Type B pancreatic cell (in vitro differentiated cells): ENCODE measurements around the gene SULT1C4. TPM values are rescaled to one million over a fixed set of nuclear protein-coding genes. Genes with fewer than 3 reads are reported as not detected.

Experiments
- DNase-seq: peaks from one replicate; pipeline ENCODE4 v3.0.0; 2021; ENCODE audit warnings: mixed read lengths; ENCODE audit not compliant: unreplicated experiment; ENCODE audit errors: extremely low spot score
- H3K27ac Mint-ChIP-seq: 2 replicates; pipeline ENCODE4 v1.8.0; 2021; ENCODE audit warnings: mild to moderate bottlenecking, mixed read lengths
- H3K27me3 Mint-ChIP-seq: 2 replicates; pipeline ENCODE4 v1.8.0; 2021; ENCODE audit warnings: mixed read lengths
- H3K36me3 Mint-ChIP-seq: 2 replicates; pipeline ENCODE4 v1.8.0; 2021; ENCODE audit warnings: mixed read lengths
- H3K4me1 Mint-ChIP-seq: one replicate; pipeline ENCODE4 v1.8.0; 2021; ENCODE audit warnings: mixed read lengths; ENCODE audit not compliant: unreplicated experiment
- H3K4me3 Mint-ChIP-seq: 2 replicates; pipeline ENCODE4 v1.8.0; 2021; ENCODE audit warnings: mild to moderate bottlenecking, mixed read lengths
- H3K9me3 Mint-ChIP-seq: 2 replicates; pipeline ENCODE4 v1.8.0; 2021; ENCODE audit warnings: mixed read lengths
- CTCF ChIP-seq: fragments of 200-600 bp; sonication (generic); conservative IDR thresholded peaks from 2 replicates; pipeline ENCODE4 v1.5.0; 2021; ENCODE audit warnings: antibody characterized with exemption, mild to moderate bottlenecking
- total RNA-seq: library from RNA; stranded (reverse); gene quantifications from 2 replicates; pipeline ENCODE4 v1.2.1, GENCODE V29; 2021; ENCODE audit warnings: low replicate concordance

SULT1C4 gene
- total RNA-seq, 1 donor from 2014 or later: 27.5 TPM

DNA sequence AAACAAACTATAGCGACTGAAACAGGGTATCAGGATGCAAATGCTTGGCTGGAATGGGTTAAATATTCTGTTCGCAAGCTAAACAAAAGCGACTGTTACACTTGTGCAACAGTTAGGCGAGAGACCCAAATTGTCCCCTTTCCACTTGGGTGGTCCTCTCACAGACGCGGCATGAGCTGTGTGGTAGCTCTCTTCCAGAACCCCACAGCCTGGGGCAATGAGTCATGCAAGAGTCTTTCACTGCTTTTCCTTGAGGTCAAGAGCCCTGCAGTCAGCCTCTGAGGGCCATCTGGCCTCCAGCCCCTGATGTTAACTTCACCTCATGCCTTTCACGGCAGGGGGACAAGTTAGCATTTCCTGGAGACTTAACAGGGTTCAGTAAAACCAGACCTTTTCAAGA, 25.7 kb downstream of the SULT1C4 start:
- TF ChIP-seq CTCF: no peak
- Mint-ChIP-seq H3K4me3 (no peak overlapping the region), H3K4me1 (peaks cover 10% of the 10 kb centered on the region), H3K36me3 (peaks cover 15% of the 10 kb centered on the region), H3K9me3 (peaks cover 18% of the 10 kb centered on the region), H3K27me3 (no peaks in the 10 kb centered on the region), H3K27ac (no peak overlapping the region)
- no peak for DNase-seq

DNA sequence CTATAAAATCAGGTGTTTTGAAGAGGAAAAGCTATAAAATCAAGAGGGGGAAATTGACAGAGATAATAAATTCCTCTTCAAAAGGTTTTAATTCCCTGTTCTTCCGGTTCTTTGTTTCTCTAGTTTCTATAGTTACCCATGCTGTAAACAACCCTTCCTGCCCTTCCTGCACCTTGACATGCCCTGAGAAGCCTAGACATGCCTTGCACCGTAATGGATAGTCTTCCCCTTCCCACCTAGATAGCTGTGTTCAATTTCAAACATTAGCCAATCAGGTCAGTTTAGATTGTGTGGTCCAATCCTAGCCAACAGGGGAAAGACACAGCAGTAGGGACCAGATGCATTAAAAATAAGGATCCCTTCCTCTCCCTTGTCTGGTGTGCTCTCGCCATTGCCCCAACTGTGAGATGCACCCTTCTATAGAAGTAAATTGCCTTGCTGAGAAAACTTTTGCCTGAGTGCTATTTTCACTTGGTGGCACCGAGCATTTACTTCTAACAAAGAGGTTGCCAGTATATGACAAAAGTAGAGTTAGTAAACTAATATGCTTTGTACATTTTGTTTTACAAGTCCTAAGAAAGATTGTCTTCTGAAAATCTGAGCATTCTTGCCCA, 27.1 kb downstream of the SULT1C4 start:
- TF ChIP-seq CTCF: no peak
- Mint-ChIP-seq H3K27me3 (no peaks in the 10 kb centered on the region), H3K9me3 (peaks cover 16% of the 10 kb centered on the region), H3K36me3 (peaks cover 14% of the 10 kb centered on the region), H3K4me3 (no peak overlapping the region), H3K27ac (peak overlapping the region; percentile 42), H3K4me1 (peaks cover 10% of the 10 kb centered on the region)
- no peak for DNase-seq

- no peaks in the 10 kb centered on the region for H3K27me3 Mint-ChIP-seq
- no peak overlapping the region for H3K4me3 Mint-ChIP-seq
These were observed 30.3 kb downstream of the SULT1C4 start for GRCh38 chr2:108407864-108408729.

DNA sequence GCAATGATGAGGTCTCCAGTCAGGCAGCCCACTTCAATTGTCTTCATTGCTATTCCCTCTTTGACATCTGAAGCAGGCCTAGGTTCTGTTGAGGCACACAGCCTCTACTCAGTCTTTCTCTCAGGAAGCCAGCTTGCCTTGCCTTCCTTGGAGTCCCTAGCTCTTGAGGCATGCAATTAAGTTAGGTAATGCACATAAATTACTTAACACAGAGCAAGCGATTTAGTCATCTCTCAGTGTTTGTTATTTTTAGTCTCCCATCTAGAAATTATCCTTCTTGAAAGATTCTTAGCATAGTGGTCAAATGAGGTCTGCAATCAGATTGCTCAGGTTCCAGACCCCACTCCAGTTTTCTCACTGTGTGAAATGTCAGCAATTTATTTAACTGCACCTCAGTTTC, 32.0 kb downstream of the SULT1C4 start:
- Mint-ChIP-seq H3K4me3 (no peak overlapping the region), H3K36me3 (peaks cover 9% of the 10 kb centered on the region), H3K27ac (no peak overlapping the region), H3K9me3 (peaks cover 11% of the 10 kb centered on the region), H3K27me3 (no peaks in the 10 kb centered on the region), H3K4me1 (no peaks in the 10 kb centered on the region)
- no peak for DNase-seq
- TF ChIP-seq CTCF: no peak

More at GRCh38 chr2:108407864-108408729, 30.3 kb downstream of the SULT1C4 start:
- no peak for DNase-seq
- Mint-ChIP-seq H3K4me1 (peaks cover 9% of the 10 kb centered on the region), H3K36me3 (peaks cover 14% of the 10 kb centered on the region), H3K9me3 (peaks cover 16% of the 10 kb centered on the region), H3K27ac (no peak overlapping the region)
- TF ChIP-seq CTCF: no peak

GRCh38 chr2:108412995-108413710, 35.4 kb downstream of the SULT1C4 start:
- TF ChIP-seq CTCF: no peak
- no peaks in the 10 kb centered on the region for H3K9me3 Mint-ChIP-seq
- H3K27me3 Mint-ChIP-seq: no peaks in the 10 kb centered on the region
- DNase-seq: no peak
- no peaks in the 10 kb centered on the region for H3K36me3 Mint-ChIP-seq
- H3K4me1 Mint-ChIP-seq: no peaks in the 10 kb centered on the region
- no peak overlapping the region for H3K4me3 Mint-ChIP-seq
- H3K27ac Mint-ChIP-seq: no peak overlapping the region
